Mucosa of stomach (tissue), 1 donor: ENCODE measurements around the gene TOR4A.
"Not testable (repeated sequence)": the region's sequence is repeated elsewhere in the genome, so short reads cannot be mapped to it uniquely, and the experiment has no call there.

ENCODE experiments used
- H3K27me3 ChIP-seq: one replicate; pipeline ENCODE4 v1.7.0; 2013; ENCODE audit warnings: mild to moderate bottlenecking, low read length; ENCODE audit not compliant: control insufficient read depth, insufficient read depth
- H3K36me3 ChIP-seq: one replicate; pipeline ENCODE4 v1.7.0; 2013; ENCODE audit warnings: low read length; ENCODE audit not compliant: control insufficient read depth, insufficient read depth
- H3K4me1 ChIP-seq: one replicate; pipeline ENCODE4 v1.7.0; 2013; ENCODE audit warnings: mild to moderate bottlenecking, low read length; ENCODE audit not compliant: control insufficient read depth, insufficient read depth
- H3K4me3 ChIP-seq: one replicate; pipeline ENCODE4 v1.7.0; 2013; ENCODE audit warnings: low read length
- H3K9ac ChIP-seq: one replicate; pipeline ENCODE4 v1.7.0; 2013; ENCODE audit warnings: mild to moderate bottlenecking, low read length, moderate library complexity
- H3K9me3 ChIP-seq: one replicate; pipeline ENCODE4 v1.7.0; 2013; ENCODE audit warnings: mild to moderate bottlenecking, low read length, moderate library complexity; ENCODE audit not compliant: control insufficient read depth
- donor health status: Pancreatic carcinoma.

Gene TOR4A

GRCh38 chr9:137251194-137251461 lies 26.4 kb upstream of the TOR4A start, which contains the start of gene STPG3:
Gene STPG3, plus strand, starts transcription at chr9:137251286. Its CDS starts 1 bp downstream, at chr9:137251287.
- Histone ChIP-seq H3K4me3 (no peak within 1 kb of the TSS), H3K9ac (no peak within 1 kb of the TSS), H3K9me3 (no peaks in the 10 kb centered on the region), H3K27me3 (no peaks in the 10 kb centered on the region), H3K4me1 (peaks cover 22% of the 10 kb centered on the region), H3K36me3 (no peaks in the 10 kb centered on the region)

- no peaks in the 10 kb centered on the region for H3K9me3 ChIP-seq
- H3K9ac ChIP-seq: no peak overlapping the region
These were observed 25.8 kb upstream of the TOR4A start for GRCh38 chr9:137251490-137252268.

GRCh38 chr9:137252555-137253506 lies 24.7 kb upstream of the TOR4A start:
- peaks cover 31% of the 10 kb centered on the region for H3K4me1 ChIP-seq
- no peak overlapping the region for H3K9ac ChIP-seq
- no peaks in the 10 kb centered on the region for H3K9me3 ChIP-seq
- H3K27me3 ChIP-seq: no peaks in the 10 kb centered on the region
- H3K4me3 ChIP-seq: no peak overlapping the region
- H3K36me3 ChIP-seq: no peaks in the 10 kb centered on the region

More at GRCh38 chr9:137251490-137252268, 25.8 kb upstream of the TOR4A start:
- Histone ChIP-seq H3K4me3 (no peak overlapping the region), H3K4me1 (peaks cover 27% of the 10 kb centered on the region), H3K27me3 (no peaks in the 10 kb centered on the region), H3K36me3 (no peaks in the 10 kb centered on the region)

- Histone ChIP-seq H3K4me3 (peak overlapping the region; percentile 50), H3K9ac (peak overlapping the region; percentile 65), H3K4me1 (peaks cover 31% of the 10 kb centered on the region), H3K36me3 (no peaks in the 10 kb centered on the region), H3K27me3 (no peaks in the 10 kb centered on the region), H3K9me3 (no peaks in the 10 kb centered on the region)
These were observed 23.6 kb upstream of the TOR4A start for GRCh38 chr9:137253717-137254623.

- H3K9me3 ChIP-seq: no peaks in the 10 kb centered on the region
- H3K4me1 ChIP-seq: peaks cover 31% of the 10 kb centered on the region
- peak within 1 kb of the TSS; percentile 69 for H3K9ac ChIP-seq
- peak within 1 kb of the TSS; percentile 50 for H3K4me3 ChIP-seq
- H3K27me3 ChIP-seq: no peaks in the 10 kb centered on the region
- no peaks in the 10 kb centered on the region for H3K36me3 ChIP-seq
These were observed 22.7 kb upstream of the TOR4A start, which contains the start of gene NELFB for GRCh38 chr9:137254624-137255447. Gene NELFB, plus strand, starts transcription at chr9:137255327.

- Histone ChIP-seq H3K4me3 (peak overlapping the region; percentile 44), H3K4me1 (peaks cover 31% of the 10 kb centered on the region), H3K9ac (peak overlapping the region; percentile 69)
These were observed 21.9 kb upstream of the TOR4A start for GRCh38 chr9:137255448-137256114.

GRCh38 chr9:137256362-137256761 lies 21.2 kb upstream of the TOR4A start:
- Histone ChIP-seq H3K9me3 (no peaks in the 10 kb centered on the region), H3K27me3 (no peaks in the 10 kb centered on the region), H3K36me3 (no peaks in the 10 kb centered on the region), H3K4me1 (peaks cover 31% of the 10 kb centered on the region), H3K9ac (peak overlapping the region; percentile 69), H3K4me3 (peak overlapping the region; percentile 44)

More at GRCh38 chr9:137255448-137256114, 21.9 kb upstream of the TOR4A start:
- no peaks in the 10 kb centered on the region for H3K9me3 ChIP-seq
- no peaks in the 10 kb centered on the region for H3K27me3 ChIP-seq
- no peaks in the 10 kb centered on the region for H3K36me3 ChIP-seq

- no peaks in the 10 kb centered on the region for H3K27me3 ChIP-seq
- no peaks in the 10 kb centered on the region for H3K36me3 ChIP-seq
- no peak overlapping the region for H3K4me3 ChIP-seq
- H3K9ac ChIP-seq: no peak overlapping the region
- no peaks in the 10 kb centered on the region for H3K9me3 ChIP-seq
- peaks cover 31% of the 10 kb centered on the region for H3K4me1 ChIP-seq
These were observed 20.7 kb upstream of the TOR4A start for GRCh38 chr9:137256856-137257255.

GRCh38 chr9:137262173-137262908 lies 15.2 kb upstream of the TOR4A start:
- H3K36me3 ChIP-seq, H3K9ac ChIP-seq, H3K4me3 ChIP-seq, H3K27me3 ChIP-seq, H3K9me3 ChIP-seq, H3K4me1 ChIP-seq: not testable (repeated sequence)

- peaks cover 2% of the 10 kb centered on the region for H3K4me1 ChIP-seq
- peaks cover 4% of the 10 kb centered on the region for H3K36me3 ChIP-seq
- no peak overlapping the region for H3K4me3 ChIP-seq
- no peaks in the 10 kb centered on the region for H3K9me3 ChIP-seq
- H3K27me3 ChIP-seq: no peaks in the 10 kb centered on the region
- H3K9ac ChIP-seq: no peak overlapping the region
These were observed 14.6 kb upstream of the TOR4A start for GRCh38 chr9:137262909-137263285.
